ENCODE measurements around the gene CDCA4.
"Not testable (repeated sequence)": the region's sequence is repeated elsewhere in the genome, so short reads cannot be mapped to it uniquely, and the experiment has no call there.

The CDCA4 gene

GRCh38 chr14:105056303-105056831 lies 35.5 kb upstream of the CDCA4 start:
- DNase-seq, result no peak

DNA sequence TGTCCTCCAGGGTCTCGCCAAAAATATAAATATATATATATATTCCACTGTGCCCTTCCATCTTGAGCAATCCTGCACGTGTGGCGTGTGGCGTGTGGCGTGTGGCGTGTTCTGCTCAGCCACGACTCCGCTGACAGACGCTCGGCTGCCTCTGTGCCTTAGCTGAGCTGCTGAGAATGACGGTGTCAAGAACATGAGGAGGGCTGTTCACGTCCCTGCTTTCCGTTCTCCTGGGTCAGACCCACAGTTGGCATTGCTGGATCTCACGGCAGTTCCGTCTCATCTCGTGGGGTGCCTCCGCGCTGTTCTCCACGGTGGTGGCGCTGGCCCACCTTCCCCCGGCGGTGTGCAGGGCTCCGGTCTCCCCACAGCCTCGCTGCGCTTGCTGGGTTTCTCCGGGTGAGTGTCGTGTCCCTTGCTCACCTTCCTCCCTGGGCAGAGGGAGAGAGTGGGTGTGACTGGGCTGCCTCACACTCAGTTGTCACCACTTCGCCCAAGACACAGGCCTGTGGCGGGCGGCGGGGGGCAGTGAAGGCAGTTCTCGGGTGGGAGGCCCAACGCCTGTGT lies 34.9 kb upstream of the CDCA4 start:
- DNase-seq, result no peak

DNA sequence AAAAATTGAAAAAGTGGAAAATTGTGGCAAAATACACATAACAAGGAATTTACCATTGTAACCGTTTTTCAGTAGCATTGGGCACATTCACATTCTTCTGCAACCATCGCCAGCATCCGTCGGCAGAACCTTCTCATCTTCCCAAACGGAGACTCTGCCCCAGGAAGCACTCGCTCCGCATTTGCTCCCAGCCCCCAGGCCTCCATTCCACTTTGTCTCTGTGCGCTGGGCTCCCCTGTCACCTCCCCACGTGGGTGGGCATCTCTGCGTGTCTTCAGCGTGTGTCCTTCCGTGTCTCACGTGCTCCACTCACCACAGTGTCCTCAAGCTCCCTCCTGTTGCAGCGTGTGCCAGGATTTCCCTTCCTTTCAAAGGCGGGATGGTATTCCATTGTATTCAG lies 34.5 kb upstream of the CDCA4 start:
- no peak for DNase-seq

- no peak for DNase-seq
These were observed 33.1 kb upstream of the CDCA4 start for GRCh38 chr14:105053996-105054395.

DNA sequence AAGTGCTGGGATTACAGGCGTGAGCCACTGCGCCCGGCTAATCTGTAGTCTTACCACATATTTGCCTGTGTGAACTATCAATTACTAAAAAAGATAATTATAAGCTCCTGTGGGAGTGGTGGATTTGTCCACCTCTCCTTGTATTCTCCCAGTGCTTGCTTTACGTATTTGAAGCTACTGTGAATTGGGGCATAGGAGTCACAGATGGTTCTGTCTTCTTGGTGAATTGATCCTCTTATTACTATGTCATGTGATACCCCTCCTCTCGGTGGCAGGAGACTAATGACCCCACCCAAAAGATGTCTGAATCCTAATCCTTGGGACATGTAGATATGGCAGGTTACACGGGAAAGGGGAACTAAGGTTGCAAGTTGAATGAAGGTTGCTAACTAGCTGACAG lies 32.5 kb upstream of the CDCA4 start:
- DNase-seq, result no peak

DNA sequence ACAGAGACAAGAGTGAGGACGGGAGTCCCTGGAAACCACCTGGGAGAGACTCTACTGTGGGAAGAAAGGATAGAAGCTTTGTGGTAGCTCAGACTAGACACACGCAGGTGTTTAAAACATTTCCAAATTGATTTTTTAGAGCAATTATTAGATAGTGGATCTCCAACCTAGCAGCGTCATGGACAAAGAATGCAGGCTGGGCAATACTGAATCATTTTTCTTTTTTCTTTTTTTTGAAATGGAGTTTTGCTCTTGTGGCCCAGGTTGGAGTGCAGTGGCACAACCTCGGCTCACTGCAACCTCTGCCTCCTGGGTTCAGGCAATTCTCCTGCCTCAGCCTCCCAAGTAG lies 31.2 kb upstream of the CDCA4 start:
- no peak for DNase-seq

DNA sequence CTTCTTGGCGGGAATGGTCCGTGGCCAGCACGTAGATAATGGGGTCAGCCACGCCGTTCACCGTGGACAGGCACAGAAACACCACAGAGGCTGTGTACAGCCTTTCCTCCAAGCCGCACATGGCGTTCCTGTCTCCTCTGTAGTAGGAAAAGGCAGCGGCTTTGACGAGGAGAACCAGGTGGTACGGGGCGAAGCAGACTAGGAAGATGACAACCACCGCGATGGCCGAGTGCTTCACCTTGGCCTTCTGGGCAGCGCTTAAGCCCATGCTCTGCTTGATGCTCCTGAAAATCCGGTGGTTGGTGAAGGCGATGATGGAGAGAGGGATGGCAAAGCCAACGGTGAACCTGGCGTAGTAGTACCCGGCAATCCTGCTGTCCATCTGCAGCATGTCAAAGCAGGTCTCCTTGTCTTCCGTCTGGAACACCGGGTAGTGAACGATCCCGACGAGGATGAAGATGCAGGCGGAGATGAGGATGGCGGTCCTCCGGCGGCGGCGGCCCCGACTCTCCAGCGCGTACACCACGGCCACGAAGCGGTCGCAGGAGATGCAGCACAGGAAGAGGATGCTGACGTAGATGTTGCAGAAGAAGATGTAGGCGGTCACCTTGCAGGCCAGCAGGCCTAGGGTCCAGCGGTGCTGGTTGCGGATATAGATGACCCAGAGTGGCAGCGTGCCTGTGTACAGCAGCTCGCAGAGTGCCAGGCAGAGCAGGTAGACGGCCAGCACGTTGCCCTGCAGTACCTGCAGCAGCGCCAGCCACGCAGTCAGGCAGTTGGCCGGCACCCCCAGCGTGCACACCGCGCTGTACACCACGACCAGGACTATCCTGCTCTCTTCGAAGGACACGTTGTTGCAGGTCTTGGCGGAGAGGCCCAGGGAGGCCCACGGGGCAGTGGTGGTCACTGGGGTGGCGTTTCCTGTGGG lies 30.6 kb upstream of the CDCA4 start:
- no peak for DNase-seq

- DNase-seq, result peak; percentile 74
These were observed 29.6 kb upstream of the CDCA4 start for GRCh38 chr14:105050551-105050897.

GRCh38 chr14:105049753-105050550 lies 29.1 kb upstream of the CDCA4 start:
- DNase-seq, result no peak

DNA sequence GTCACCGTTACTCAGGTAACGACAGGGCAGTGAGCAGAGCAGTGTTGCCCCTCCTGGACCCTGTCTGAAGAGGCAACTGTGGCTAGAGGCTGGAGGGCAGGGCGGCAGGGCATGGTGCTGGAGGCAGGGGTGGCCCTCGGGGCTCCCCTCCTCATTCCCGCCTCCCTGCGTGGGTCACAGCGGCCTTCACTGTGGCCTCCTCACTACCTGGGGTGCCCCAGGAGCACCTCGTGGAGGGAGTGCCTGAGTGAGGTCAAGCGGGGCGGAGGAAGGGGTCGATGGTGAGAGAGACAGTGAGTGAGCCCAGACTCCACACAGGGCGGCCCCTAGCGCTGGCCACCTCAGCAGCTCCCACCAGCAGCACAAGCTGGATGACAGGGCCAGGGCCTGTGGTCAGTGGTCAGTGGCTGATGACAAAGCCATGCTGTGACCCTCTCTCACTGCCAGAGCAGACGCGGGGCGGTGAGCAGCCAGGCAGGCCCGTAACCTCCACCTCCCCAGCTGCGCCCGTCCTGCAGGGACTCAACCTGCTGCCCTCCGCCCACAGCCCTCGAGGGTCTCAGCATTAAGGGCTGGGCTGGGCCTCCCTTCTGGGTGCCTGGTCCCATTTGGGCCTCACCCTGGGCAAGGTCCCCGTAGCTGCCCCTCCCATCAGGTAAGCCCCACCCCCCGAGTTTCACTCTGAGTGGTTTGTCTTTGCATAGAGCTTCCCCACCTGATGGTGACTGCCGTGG lies 26.6 kb upstream of the CDCA4 start:
- DNase-seq, result no peak

DNA sequence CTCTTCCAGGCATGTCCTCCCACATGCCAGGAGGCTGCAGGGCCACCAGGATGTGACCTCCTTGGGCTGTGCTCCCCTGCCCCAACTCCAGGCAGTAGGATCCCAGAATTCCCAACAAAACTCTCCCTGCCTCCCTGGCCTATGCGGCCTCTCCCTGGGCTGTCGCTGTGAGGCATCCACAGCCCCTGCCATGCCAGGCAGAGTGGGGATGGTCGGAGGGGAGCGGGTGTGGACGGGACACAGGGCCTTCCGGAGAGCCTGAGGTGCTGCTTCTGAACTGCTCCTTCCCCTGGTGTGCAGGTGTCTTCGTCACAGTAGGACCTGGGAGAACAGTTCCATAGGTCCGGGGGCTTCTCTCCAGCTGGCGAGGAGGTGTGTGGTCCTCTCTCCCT lies 26.0 kb upstream of the CDCA4 start:
- no peak for DNase-seq

GRCh38 chr14:105045710-105046326 lies 24.9 kb upstream of the CDCA4 start:
- DNase-seq, result peak; percentile 72

- no peak for DNase-seq
These were observed 22.8 kb upstream of the CDCA4 start for GRCh38 chr14:105043641-105044040.

DNA sequence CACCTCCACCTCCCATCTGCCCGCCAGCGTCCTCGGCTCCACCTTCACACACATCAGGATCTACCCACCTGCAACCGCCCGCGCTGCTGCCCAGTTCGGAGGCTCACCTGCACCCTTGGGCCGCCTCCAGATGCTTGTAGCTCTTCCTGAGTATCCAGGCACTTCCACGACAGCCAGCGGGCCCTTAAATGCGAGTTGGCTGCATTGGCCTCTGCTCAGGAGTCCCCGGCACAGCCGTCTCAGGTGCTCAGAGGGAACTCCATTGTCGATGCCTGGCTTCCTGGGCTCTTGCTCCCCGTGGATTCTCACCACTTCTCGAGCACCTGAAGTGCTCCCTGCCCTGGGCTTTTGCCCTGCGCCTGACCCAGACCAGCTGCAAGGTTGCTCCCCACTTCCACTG lies 21.9 kb upstream of the CDCA4 start:
- no peak for DNase-seq

DNA sequence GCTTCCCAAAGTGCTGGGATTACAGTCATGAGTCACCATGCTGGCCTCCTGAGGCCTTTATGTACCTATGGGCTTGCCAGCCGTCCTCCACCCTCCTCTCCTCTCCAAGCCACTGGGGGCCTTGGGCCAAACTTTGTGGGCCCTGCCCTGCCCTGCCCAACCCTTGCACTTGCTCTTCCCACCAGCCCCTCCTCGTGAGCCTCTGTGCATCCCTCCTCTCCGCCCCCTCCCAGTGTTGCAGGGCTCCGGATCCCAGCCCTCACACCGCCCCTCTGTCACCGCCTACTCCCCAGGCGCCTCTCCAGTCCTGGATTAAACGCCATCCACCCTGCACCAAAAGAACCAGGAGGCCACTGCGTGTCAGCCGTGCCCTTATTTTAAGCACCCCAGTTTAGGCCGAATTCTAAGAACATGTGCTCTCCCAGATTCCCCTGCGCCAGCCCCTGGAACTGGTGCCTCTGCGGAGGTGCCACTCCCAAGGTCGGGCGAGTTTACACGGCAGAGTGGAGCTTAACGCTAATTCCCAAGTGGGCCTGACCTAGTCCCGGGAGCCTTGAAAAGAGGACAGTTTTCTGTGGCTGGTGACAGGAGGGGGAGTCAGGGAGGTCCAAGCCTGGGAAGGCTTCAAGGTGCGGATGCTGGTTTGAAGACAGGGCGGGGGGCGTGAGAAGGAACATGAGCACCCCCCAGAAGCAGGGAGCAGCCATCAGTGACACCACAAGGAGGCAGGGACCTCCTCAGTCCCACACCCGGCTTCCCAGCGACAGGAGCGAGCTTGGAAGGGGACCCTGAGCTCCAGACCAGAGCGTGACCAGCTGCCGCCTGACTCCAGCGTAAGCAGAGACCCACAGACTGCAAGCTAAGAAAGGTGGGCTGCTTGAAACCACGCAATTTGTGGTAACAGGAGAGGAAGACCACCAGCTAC lies 21.2 kb upstream of the CDCA4 start:
- no peak for DNase-seq

- no peak for DNase-seq
These were observed 18.7 kb upstream of the CDCA4 start for GRCh38 chr14:105039458-105040205.

DNA sequence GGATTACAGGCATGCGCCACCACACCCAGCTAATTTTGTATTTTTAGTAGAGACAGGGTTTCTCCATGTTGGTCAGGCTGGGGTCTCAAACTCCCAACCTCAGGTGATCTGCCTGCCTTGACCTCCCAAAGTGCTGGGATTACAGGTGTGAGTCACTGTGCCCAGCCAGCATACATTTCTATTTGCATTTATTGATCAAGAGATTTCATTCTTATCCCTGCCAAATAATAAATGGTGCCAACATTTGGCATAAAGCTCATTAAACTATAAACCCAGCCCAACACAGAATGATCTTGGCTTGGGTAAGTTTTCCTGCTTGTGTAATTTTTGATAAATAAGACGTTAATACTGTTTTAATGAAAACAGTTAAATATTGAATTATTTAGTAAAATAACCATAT lies 14.7 kb upstream of the CDCA4 start:
- not testable (repeated sequence) for DNase-seq

- no peak for DNase-seq
These were observed 13.6 kb upstream of the CDCA4 start for GRCh38 chr14:105034315-105035039.

DNA sequence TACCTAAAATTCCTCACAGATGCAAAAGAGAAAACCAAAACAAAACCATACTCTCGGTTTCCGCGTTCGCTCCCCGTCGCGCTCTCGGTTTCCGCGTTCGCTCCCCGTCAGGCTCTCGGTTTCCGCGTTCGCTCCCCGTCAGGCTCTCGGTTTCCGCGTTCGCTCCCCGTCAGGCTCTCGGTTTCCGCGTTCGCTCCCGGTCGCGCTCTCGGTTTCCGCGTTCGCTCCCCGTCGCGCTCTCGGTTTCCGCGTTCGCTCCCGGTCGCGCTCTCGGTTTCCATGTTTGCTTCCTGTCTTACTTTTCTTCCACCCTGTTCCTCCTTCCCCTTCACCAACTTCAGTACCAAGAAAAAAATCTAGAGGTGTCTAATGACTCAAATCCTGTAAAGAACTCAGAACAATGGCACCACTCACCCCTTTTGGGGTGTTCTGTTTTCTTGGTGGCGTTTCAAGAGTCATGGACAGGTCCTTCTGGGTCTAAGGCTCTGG lies 12.6 kb upstream of the CDCA4 start:
- DNase-seq, result not testable (repeated sequence)

GRCh38 chr14:105032451-105032901 lies 11.6 kb upstream of the CDCA4 start:
- DNase-seq, result not testable (repeated sequence)

Data from NCI-H510A (cell line).